ENCODE measurements around the gene MORN1. TPM values are rescaled to one million over a fixed set of nuclear protein-coding genes. Genes with fewer than 3 reads are reported as not detected.

Gene MORN1
- total and polyA plus RNA-seq, 9 of the 15 experiments (the other 6 are each of a cell fraction or from before 2014, with no cell fraction given), result 0.24 to 9.3 (median 4.2) TPM

GRCh38 chr1:2412395-2412772 is 21.0 kb upstream of the MORN1 start, which contains the start of gene PEX10:
TSS of gene PEX10 (minus strand) at chr1:2412564. CDS start at chr1:2412502, 62 bp downstream.
- ChIA-PET CTCF (ENCODE audit: low intra/inter-chr PET ratio) (interaction anchor here (0.8 to 4.1 kb wide), 2 partner anchors 135 to 236 kb away, joined by 3 to 36 read pairs; no protein-coding TSS in a partner anchor), POLR2A (interaction anchor here (1.0 to 1.9 kb wide), 5 partner anchors 8 to 135 kb away, joined by 3 to 7 read pairs (median 3); no protein-coding TSS in a partner anchor)
- H3K9me1 ChIP-seq (ENCODE audit: control insufficient read depth, insufficient read depth, low read length), result no peaks in the 10 kb centered on the region
- H3K4me1 ChIP-seq (replicated peaks in 1 of 2; ENCODE audit: control insufficient read depth in 2 of 2, insufficient read depth in 2 of 2, low read length in 2 of 2), result peaks cover 15 to 79% of the 10 kb centered on the region in 2 experiments
- H3K27ac ChIP-seq (ENCODE audit: extremely low read depth, low read depth, low read length), result peak within 1 kb of the TSS; percentile 90
- peak within 1 kb of the TSS; percentile 97 for H2AFZ ChIP-seq (ENCODE audit: low read depth, low read length)
- no peaks in the 10 kb centered on the region; a peak in 1 of 5 replicates for H3K27me3 ChIP-seq (ENCODE audit: control insufficient read depth in 2 of 2, insufficient read depth in 2 of 2, low read length in 2 of 2)
- peak within 1 kb of the TSS; percentile 98 to 99 for H3K9ac ChIP-seq (ENCODE audit: insufficient read depth in 1 of 2, low read depth in 2 of 2, low read length in 2 of 2)
- H4K20me1 ChIP-seq (replicated peaks; ENCODE audit: control insufficient read depth, insufficient read depth, low read length), result peaks cover 7% of the 10 kb centered on the region; the same call in 1 of the 2 replicates
- ATAC-seq (peak; percentile 93), FAIRE-seq (peak; percentile 96), DNase-seq (ENCODE audit: extremely low read depth in 1 of 4, low spot score in 3 of 4) (peak; percentile 96 to 99 (median 98))
- H3K9me3 ChIP-seq (replicated peaks; ENCODE audit: control insufficient read depth, insufficient read depth, low read depth, low read length), result no peaks in the 10 kb centered on the region
- no TSS peak for BruUV-seq (replicated peaks)
- intact Hi-C loops (cut with micrococcal nuclease) (loop anchor here (2.0 to 10.0 kb wide), 3 partner anchors 22 to 1012 kb away; partner anchors contain the start of genes MORN1 and RER1), in situ Hi-C loops (cut with MboI) (loop anchor here (5.0 to 10.0 kb wide), 2 partner anchors 125 to 222 kb away; partner anchors contain the start of gene MMEL1)
- H3K4me3 ChIP-seq, result peak within 1 kb of the TSS; percentile 100
- 2% methylated on average over 17 of the region's 55 CpGs for WGBS (ENCODE audit: insufficient coverage, low coverage, missing lambda C conversion rate)
- H3K79me2 ChIP-seq (ENCODE audit: control insufficient read depth, insufficient read depth, low read length), result peaks cover 21% of the 10 kb centered on the region; the same call in 2 of the 3 replicates
- H3K4me2 ChIP-seq (ENCODE audit: insufficient read depth, low read length), result peak within 1 kb of the TSS; percentile 97
- H3K36me3 ChIP-seq (ENCODE audit: control insufficient read depth, insufficient read depth, low read length), result peaks cover 18% of the 10 kb centered on the region; the same call in 2 of the 3 replicates
- TF ChIP-seq ATF7 (IDR thresholded peaks at IDR 0.05) (peak; percentile 88), MXI1 (IDR thresholded peaks at IDR 0.05; ENCODE audit: low read depth, low read length) (peak; percentile 83; the same call in 1 of the 2 replicates), KDM5B (IDR thresholded peaks at IDR 0.05; ENCODE audit: insufficient replicate concordance, low read depth, low read length) (peak; percentile 38), ZNF609 (CRISPR knock-in tag; IDR thresholded peaks at IDR 0.05; ENCODE audit: borderline replicate concordance) (no peak), VEZF1 (CRISPR knock-in tag; IDR thresholded peaks at IDR 0.05) (peak; percentile 90), POLR2A (conservative IDR thresholded peaks at IDR 0.05) (0 out of 2 replicates have a peak, but pooled peaks have one; percentile 7), HDAC1 (IDR thresholded peaks at IDR 0.05) (peak in 1 of 2 experiments; percentile 80; a peak in 1 of 4 replicates), NR2C2 (CRISPR knock-in tag; IDR thresholded peaks at IDR 0.05) (no peak; the same call in 1 of the 2 replicates), NR2C2 (tag; IDR thresholded peaks at IDR 0.05) (peak; percentile 81; the same call in 1 of the 2 replicates), ZKSCAN3 (CRISPR knock-in tag; IDR thresholded peaks at IDR 0.05) (no peak), UBTF (IDR thresholded peaks at IDR 0.05; ENCODE audit: borderline replicate concordance in 1 of 2, low read depth in 2 of 2, low read length in 2 of 2) (peak in 1 of 2 experiments; percentile 51; a peak in 1 of 4 replicates), CXXC5 (CRISPR knock-in tag; IDR thresholded peaks at IDR 0.05) (peak; percentile 91), SIN3B (IDR thresholded peaks at IDR 0.05; ENCODE audit: low read depth) (peak; percentile 96)

All from K562 (cell line).